ENCODE results near the gene COX15. TPM values are rescaled to one million over a fixed set of nuclear protein-coding genes. Genes with fewer than 3 reads are reported as not detected.

COX15 gene
- polyA plus RNA-seq, 1 donor (not counting 4 experiments of a cell fraction or from before 2014, with no cell fraction given), result 27.1 TPM

DNA sequence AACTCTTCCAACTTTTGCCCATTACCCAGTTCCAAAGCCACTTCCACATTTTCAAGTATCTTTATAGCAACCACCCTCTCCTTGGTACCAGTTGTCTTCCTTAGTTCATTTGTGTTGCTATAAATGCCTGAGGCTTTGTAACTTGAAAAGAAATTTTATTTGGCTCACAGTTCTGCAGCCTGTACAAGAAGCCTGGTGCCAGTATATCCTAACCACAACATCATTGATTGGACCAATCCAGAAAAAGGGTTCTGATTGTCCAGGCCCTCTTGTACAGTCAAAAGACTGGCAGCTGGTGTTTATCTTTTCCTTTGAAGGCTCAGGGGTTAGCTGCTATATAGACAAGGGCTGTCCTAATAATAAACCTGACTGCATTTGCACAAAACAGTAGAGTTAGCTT is 29.4 kb upstream of the COX15 start:
- H4K20me1 ChIP-seq (ENCODE audit: control insufficient read depth, extremely low read depth, insufficient read depth, low read length), result no peaks in the 10 kb centered on the region
- H3K9ac ChIP-seq (ENCODE audit: control insufficient read depth, extremely low read depth, insufficient read depth, low read length), result no peak overlapping the region
- H3K4me2 ChIP-seq (ENCODE audit: control insufficient read depth, extremely low read depth, insufficient read depth, low read depth, low read length), result no peak overlapping the region
- no peak for DNase-seq (ENCODE audit: low read depth, low spot score)
- no peaks in the 10 kb centered on the region for H3K9me1 ChIP-seq (ENCODE audit: control insufficient read depth, extremely low read depth, insufficient read depth, low read length)
- H3K36me3 ChIP-seq (ENCODE audit: control insufficient read depth in 2 of 2, extremely low read depth in 1 of 2, insufficient read depth in 2 of 2, low read length in 2 of 2), result peaks cover 0 to 2% of the 10 kb centered on the region in 2 experiments
- H3K27me3 ChIP-seq (ENCODE audit: control insufficient read depth, extremely low read depth, insufficient read depth, low read length), result no peaks in the 10 kb centered on the region
- no peaks in the 10 kb centered on the region for H3K9me3 ChIP-seq (ENCODE audit: control insufficient read depth, low read depth, low read length)
- no peak overlapping the region for H3K4me3 ChIP-seq (ENCODE audit: control insufficient read depth in 2 of 3, extremely low read depth in 1 of 3, insufficient read depth in 2 of 3, low read depth in 1 of 3, low read length in 3 of 3)
- H2AFZ ChIP-seq (ENCODE audit: control insufficient read depth, low read length), result no peak overlapping the region
- no peaks in the 10 kb centered on the region for H3K79me2 ChIP-seq (ENCODE audit: control insufficient read depth, insufficient read depth, low read length)
- peaks cover 8% of the 10 kb centered on the region for H3K4me1 ChIP-seq (ENCODE audit: control insufficient read depth, extremely low read depth, insufficient read depth, low read length)
- no peak overlapping the region for H3K27ac ChIP-seq (ENCODE audit: control insufficient read depth, insufficient read depth, low read length)
- FAIRE-seq, result no peak
- TF ChIP-seq EZH2 (IDR thresholded peaks at IDR 0.05; ENCODE audit: low read length), result no peak
- TF ChIP-seq, protein P1, sequence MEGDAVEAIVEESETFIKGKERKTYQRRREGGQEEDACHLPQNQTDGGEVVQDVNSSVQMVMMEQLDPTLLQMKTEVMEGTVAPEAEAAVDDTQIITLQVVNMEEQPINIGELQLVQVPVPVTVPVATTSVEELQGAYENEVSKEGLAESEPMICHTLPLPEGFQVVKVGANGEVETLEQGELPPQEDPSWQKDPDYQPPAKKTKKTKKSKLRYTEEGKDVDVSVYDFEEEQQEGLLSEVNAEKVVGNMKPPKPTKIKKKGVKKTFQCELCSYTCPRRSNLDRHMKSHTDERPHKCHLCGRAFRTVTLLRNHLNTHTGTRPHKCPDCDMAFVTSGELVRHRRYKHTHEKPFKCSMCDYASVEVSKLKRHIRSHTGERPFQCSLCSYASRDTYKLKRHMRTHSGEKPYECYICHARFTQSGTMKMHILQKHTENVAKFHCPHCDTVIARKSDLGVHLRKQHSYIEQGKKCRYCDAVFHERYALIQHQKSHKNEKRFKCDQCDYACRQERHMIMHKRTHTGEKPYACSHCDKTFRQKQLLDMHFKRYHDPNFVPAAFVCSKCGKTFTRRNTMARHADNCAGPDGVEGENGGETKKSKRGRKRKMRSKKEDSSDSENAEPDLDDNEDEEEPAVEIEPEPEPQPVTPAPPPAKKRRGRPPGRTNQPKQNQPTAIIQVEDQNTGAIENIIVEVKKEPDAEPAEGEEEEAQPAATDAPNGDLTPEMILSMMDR (optimal IDR thresholded peaks at IDR 0.05 in 1 of 3, IDR thresholded peaks at IDR 0.05 in 1 of 3, conservative IDR thresholded peaks at IDR 0.05 in 1 of 3; ENCODE audit: extremely low read depth in 1 of 3, insufficient read depth in 2 of 3, low read length in 3 of 3), result no peak
- dilution Hi-C loops (cut with MboI; ENCODE audit: extremely low pct_ligation_motif_present, low sequenced_read_pairs), result no loop called here

DNA sequence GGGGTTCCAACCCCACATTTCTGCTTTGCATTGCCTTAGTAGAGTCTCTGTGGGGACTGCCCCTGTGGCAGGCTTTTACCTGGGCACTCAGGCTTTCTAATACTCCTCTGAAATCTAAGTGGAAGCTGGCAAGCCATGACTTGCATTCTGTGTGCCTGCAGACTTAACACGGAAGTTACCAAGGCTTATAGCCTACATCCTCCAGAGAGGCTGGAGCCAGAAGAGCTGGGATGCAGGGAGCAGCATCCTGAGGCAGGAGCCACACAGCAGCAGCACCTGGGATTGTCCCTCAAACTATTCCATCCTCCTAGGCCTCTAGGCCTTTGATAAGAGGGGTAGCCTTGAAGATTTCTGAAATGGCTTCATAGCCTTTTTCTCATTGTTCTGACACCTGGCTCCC is 28.4 kb upstream of the COX15 start:
- no peak for TF ChIP-seq EZH2 (IDR thresholded peaks at IDR 0.05; ENCODE audit: low read length)
- TF ChIP-seq, protein P1 (optimal IDR thresholded peaks at IDR 0.05 in 1 of 3, IDR thresholded peaks at IDR 0.05 in 1 of 3, conservative IDR thresholded peaks at IDR 0.05 in 1 of 3; ENCODE audit: extremely low read depth in 1 of 3, insufficient read depth in 2 of 3, low read length in 3 of 3), result no peak
- Histone ChIP-seq H3K79me2 (ENCODE audit: control insufficient read depth, insufficient read depth, low read length) (no peaks in the 10 kb centered on the region), H3K27me3 (ENCODE audit: control insufficient read depth, extremely low read depth, insufficient read depth, low read length) (no peaks in the 10 kb centered on the region), H3K4me1 (ENCODE audit: control insufficient read depth, extremely low read depth, insufficient read depth, low read length) (peaks cover 8% of the 10 kb centered on the region), H3K9me3 (ENCODE audit: control insufficient read depth, low read depth, low read length) (no peaks in the 10 kb centered on the region), H3K9me1 (ENCODE audit: control insufficient read depth, extremely low read depth, insufficient read depth, low read length) (no peaks in the 10 kb centered on the region), H4K20me1 (ENCODE audit: control insufficient read depth, extremely low read depth, insufficient read depth, low read length) (no peaks in the 10 kb centered on the region), H2AFZ (ENCODE audit: control insufficient read depth, low read length) (no peak overlapping the region), H3K4me2 (ENCODE audit: control insufficient read depth, extremely low read depth, insufficient read depth, low read depth, low read length) (no peak overlapping the region), H3K36me3 (ENCODE audit: control insufficient read depth in 2 of 2, extremely low read depth in 1 of 2, insufficient read depth in 2 of 2, low read length in 2 of 2) (peaks cover 0 to 7% of the 10 kb centered on the region in 2 experiments), H3K4me3 (ENCODE audit: control insufficient read depth in 2 of 3, extremely low read depth in 1 of 3, insufficient read depth in 2 of 3, low read depth in 1 of 3, low read length in 3 of 3) (no peak overlapping the region), H3K9ac (ENCODE audit: control insufficient read depth, extremely low read depth, insufficient read depth, low read length) (no peak overlapping the region), H3K27ac (ENCODE audit: control insufficient read depth, insufficient read depth, low read length) (no peak overlapping the region)
- DNase-seq (ENCODE audit: low read depth, low spot score), result no peak
- dilution Hi-C loops (cut with MboI; ENCODE audit: extremely low pct_ligation_motif_present, low sequenced_read_pairs), result no loop called here
- FAIRE-seq, result peak; percentile 98

Data from keratinocyte (primary cell).